ENCODE measurements around the gene GPM6B. TPM values are rescaled to one million over a fixed set of nuclear protein-coding genes. Genes with fewer than 3 reads are reported as not detected.

The GPM6B gene
- polyA plus RNA-seq, 1 donor from 2014 or later = 205 TPM

DNA sequence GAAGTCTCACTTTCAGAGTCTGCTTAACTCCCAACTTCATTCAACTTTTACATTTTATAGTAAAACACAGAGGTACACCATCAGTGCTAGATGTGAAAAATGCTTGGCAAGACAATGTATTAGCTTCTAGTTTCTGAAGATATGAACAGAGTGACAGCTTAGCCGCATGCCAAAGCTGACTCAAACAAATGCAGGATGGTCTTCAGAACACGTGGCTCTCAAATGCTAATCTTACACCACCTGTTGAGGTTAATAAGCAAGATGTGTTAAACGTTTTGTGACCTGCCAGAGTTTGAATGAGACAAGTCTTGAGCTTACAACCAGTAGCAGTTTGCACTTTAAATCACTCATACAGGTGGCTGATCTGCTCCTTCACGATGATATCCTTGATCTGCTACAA, 18.9 kb upstream of the GPM6B start:
- no peaks in the 10 kb centered on the region for H3K36me3 ChIP-seq (ENCODE audit: insufficient read depth, low read length)
- no peaks in the 10 kb centered on the region for H3K79me2 ChIP-seq (replicated peaks; ENCODE audit: insufficient read depth, low read length)
- no peaks in the 10 kb centered on the region for H3K9me3 ChIP-seq (ENCODE audit: low read length)
- H3K4me2 ChIP-seq (ENCODE audit: low read length) = no peak overlapping the region
- no peak overlapping the region for H2AFZ ChIP-seq (ENCODE audit: low read depth, low read length)
- H3K9ac ChIP-seq (ENCODE audit: low read length) = no peak overlapping the region
- no peaks in the 10 kb centered on the region for H3F3A ChIP-seq (ENCODE audit: insufficient read depth, low read length, poor library complexity, severe bottlenecking)
- no peak overlapping the region for H3K27ac ChIP-seq (ENCODE audit: low read length)
- H3K4me3 ChIP-seq (ENCODE audit: low read length) = no peak overlapping the region
- H4K20me1 ChIP-seq (ENCODE audit: insufficient read depth) = no peaks in the 10 kb centered on the region
- TF ChIP-seq MXI1 (conservative IDR thresholded peaks at IDR 0.05; ENCODE audit: poor library complexity, severe bottlenecking) = no peak
- TF ChIP-seq POLR2AphosphoS5 (IDR thresholded peaks at IDR 0.05) = no peak
- TF ChIP-seq, protein P1, sequence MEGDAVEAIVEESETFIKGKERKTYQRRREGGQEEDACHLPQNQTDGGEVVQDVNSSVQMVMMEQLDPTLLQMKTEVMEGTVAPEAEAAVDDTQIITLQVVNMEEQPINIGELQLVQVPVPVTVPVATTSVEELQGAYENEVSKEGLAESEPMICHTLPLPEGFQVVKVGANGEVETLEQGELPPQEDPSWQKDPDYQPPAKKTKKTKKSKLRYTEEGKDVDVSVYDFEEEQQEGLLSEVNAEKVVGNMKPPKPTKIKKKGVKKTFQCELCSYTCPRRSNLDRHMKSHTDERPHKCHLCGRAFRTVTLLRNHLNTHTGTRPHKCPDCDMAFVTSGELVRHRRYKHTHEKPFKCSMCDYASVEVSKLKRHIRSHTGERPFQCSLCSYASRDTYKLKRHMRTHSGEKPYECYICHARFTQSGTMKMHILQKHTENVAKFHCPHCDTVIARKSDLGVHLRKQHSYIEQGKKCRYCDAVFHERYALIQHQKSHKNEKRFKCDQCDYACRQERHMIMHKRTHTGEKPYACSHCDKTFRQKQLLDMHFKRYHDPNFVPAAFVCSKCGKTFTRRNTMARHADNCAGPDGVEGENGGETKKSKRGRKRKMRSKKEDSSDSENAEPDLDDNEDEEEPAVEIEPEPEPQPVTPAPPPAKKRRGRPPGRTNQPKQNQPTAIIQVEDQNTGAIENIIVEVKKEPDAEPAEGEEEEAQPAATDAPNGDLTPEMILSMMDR (IDR thresholded peaks at IDR 0.05; ENCODE audit: poor library complexity, severe bottlenecking) = no peak
- no peak for TF ChIP-seq RAD21 (conservative IDR thresholded peaks at IDR 0.05)
- TF ChIP-seq REST (IDR thresholded peaks at IDR 0.05; ENCODE audit: borderline replicate concordance) = no peak
- TF ChIP-seq SMC3 (conservative IDR thresholded peaks at IDR 0.05; ENCODE audit: poor library complexity) = no peak
- H3K9me2 ChIP-seq (ENCODE audit: insufficient read depth, low read length) = no peaks in the 10 kb centered on the region
- H3K27me3 ChIP-seq (ENCODE audit: insufficient read depth, low read depth, low read length) = no peaks in the 10 kb centered on the region

DNA sequence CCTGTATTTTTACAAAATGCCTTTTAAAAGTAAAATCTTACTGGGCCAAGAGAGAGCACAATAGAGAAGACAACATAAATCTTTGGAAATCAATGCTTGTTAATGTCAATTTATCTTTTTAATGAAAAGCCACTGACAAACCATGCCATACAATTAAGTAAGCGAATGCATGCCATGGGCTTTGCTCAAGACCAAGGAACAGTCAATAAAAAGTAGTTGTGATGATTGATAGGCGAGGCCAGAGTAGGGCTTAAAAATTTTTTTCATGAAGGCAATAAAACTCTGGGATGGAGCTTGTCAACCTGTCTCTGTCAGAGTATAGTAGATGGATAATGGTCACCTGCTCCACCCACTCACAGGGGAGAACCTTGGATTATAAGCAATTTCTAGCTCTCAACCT, 17.5 kb upstream of the GPM6B start:
- no peaks in the 10 kb centered on the region for H4K20me1 ChIP-seq (ENCODE audit: insufficient read depth)
- H3K4me3 ChIP-seq (ENCODE audit: low read length) = no peak overlapping the region
- H3K36me3 ChIP-seq (ENCODE audit: insufficient read depth, low read length) = no peaks in the 10 kb centered on the region
- no peaks in the 10 kb centered on the region for H3K9me3 ChIP-seq (ENCODE audit: low read length)
- H3K27ac ChIP-seq (ENCODE audit: low read length) = no peak overlapping the region
- H3K9ac ChIP-seq (ENCODE audit: low read length) = no peak overlapping the region
- H3K79me2 ChIP-seq (replicated peaks; ENCODE audit: insufficient read depth, low read length) = no peaks in the 10 kb centered on the region
- H3K9me2 ChIP-seq (ENCODE audit: insufficient read depth, low read length) = no peaks in the 10 kb centered on the region
- no peaks in the 10 kb centered on the region for H3K27me3 ChIP-seq (ENCODE audit: insufficient read depth, low read depth, low read length)
- H3F3A ChIP-seq (ENCODE audit: insufficient read depth, low read length, poor library complexity, severe bottlenecking) = no peaks in the 10 kb centered on the region
- TF ChIP-seq REST (IDR thresholded peaks at IDR 0.05; ENCODE audit: borderline replicate concordance) (no peak), TAF1 (IDR thresholded peaks at IDR 0.05; ENCODE audit: low read depth) (no peak), POLR2AphosphoS5 (IDR thresholded peaks at IDR 0.05) (no peak), EZH2 (IDR thresholded peaks at IDR 0.05; ENCODE audit: borderline replicate concordance, insufficient read depth, low read length, poor library complexity, severe bottlenecking) (no peak), RAD21 (conservative IDR thresholded peaks at IDR 0.05) (no peak), MXI1 (conservative IDR thresholded peaks at IDR 0.05; ENCODE audit: poor library complexity, severe bottlenecking) (no peak), SMC3 (conservative IDR thresholded peaks at IDR 0.05; ENCODE audit: poor library complexity) (no peak), EP300 (conservative IDR thresholded peaks at IDR 0.05; ENCODE audit: poor library complexity, severe bottlenecking) (no peak)
- TF ChIP-seq, protein P1 (IDR thresholded peaks at IDR 0.05; ENCODE audit: poor library complexity, severe bottlenecking) = no peak
- H2AFZ ChIP-seq (ENCODE audit: low read depth, low read length) = no peak overlapping the region
- no peak overlapping the region for H3K4me2 ChIP-seq (ENCODE audit: low read length)
